Right lung (tissue), 5 donors: Measurements from ENCODE around the gene UBE3A. TPM values are rescaled to one million over a fixed set of nuclear protein-coding genes. Genes with fewer than 3 reads are reported as not detected.

Experiments used
- DNase-seq, 2 donors: peaks; one replicate each; pipeline ENCODE4 v3.0.0-alpha.2; 2013
- polyA plus RNA-seq, 5 donors: library from polyadenylated mRNA; unstranded; fragments of 120-200 nt; gene quantifications; one replicate each; pipeline versions ENCODE4 v1.2.1 to v1.2.3, GENCODE V29; 2013; ENCODE audit warnings: inconsistent platforms in 1 of 5, low replicate concordance in 1 of 5; ENCODE audit not compliant: insufficient read length in 5 of 5, insufficient read depth in 1 of 5

The UBE3A gene
- polyA plus RNA-seq, 5 donors = 60.5 to 98.1 (median 87.8) TPM

GRCh38 chr15:25333049-25333448, 105.8 kb downstream of the UBE3A start:
- DNase-seq = no peak

GRCh38 chr15:25332306-25332705, 106.5 kb downstream of the UBE3A start:
- DNase-seq = no peak

GRCh38 chr15:25331860-25332259, 107.0 kb downstream of the UBE3A start:
- DNase-seq = no peak

- no peak for DNase-seq
Observed at GRCh38 chr15:25331404-25331803, 107.4 kb downstream of the UBE3A start.

GRCh38 chr15:25329696-25330095, 109.1 kb downstream of the UBE3A start:
- no peak for DNase-seq

- no peak for DNase-seq
Observed at GRCh38 chr15:25327686-25328085, 111.1 kb downstream of the UBE3A start.

- no peak for DNase-seq
Observed at GRCh38 chr15:25325187-25325586, 113.6 kb downstream of the UBE3A start.

GRCh38 chr15:25323420-25323819, 115.4 kb downstream of the UBE3A start:
- DNase-seq = no peak

GRCh38 chr15:25287823-25288222, 151.0 kb downstream of the UBE3A start:
- DNase-seq = no peak
